Nephron progenitor cell (in vitro differentiated cells): ENCODE measurements around the gene NDUFS2.

Source experiments
- DNase-seq: peaks from one replicate; pipeline ENCODE4 v3.0.0; 2021
- H3K27ac Mint-ChIP-seq: 2 replicates; pipeline ENCODE4 v1.8.0; 2021; ENCODE audit warnings: mild to moderate bottlenecking, moderate library complexity, mixed read lengths
- H3K27me3 Mint-ChIP-seq: 2 replicates; pipeline ENCODE4 v1.8.0; 2021; ENCODE audit warnings: mild to moderate bottlenecking, low read depth, mixed read lengths; ENCODE audit not compliant: poor library complexity
- H3K36me3 Mint-ChIP-seq: 2 replicates; pipeline ENCODE4 v1.8.0; 2021; ENCODE audit warnings: low read depth, mixed read lengths
- H3K4me1 Mint-ChIP-seq: 2 replicates; pipeline ENCODE4 v1.8.0; 2021; ENCODE audit warnings: mixed read lengths
- H3K4me3 Mint-ChIP-seq: 2 replicates; pipeline ENCODE4 v1.8.0; 2021; ENCODE audit warnings: mild to moderate bottlenecking, moderate library complexity, mixed read lengths
- H3K9me3 Mint-ChIP-seq: 2 replicates; pipeline ENCODE4 v1.8.0; 2021; ENCODE audit warnings: mild to moderate bottlenecking, moderate library complexity, mixed read lengths
- CTCF ChIP-seq: fragments of 200-600 bp; sonication (generic); IDR thresholded peaks from 2 replicates; pipeline ENCODE4 v1.5.0; 2021; ENCODE audit warnings: antibody characterized with exemption

The NDUFS2 gene

GRCh38 chr1:161189036-161189435 lies 13.1 kb upstream of the NDUFS2 start:
- Mint-ChIP-seq H3K9me3 (no peaks in the 10 kb centered on the region), H3K27ac (no peak overlapping the region), H3K36me3 (peaks cover 4% of the 10 kb centered on the region), H3K4me3 (no peak overlapping the region), H3K4me1 (peaks cover 18% of the 10 kb centered on the region), H3K27me3 (peaks cover 19% of the 10 kb centered on the region)
- TF ChIP-seq CTCF, result no peak
- DNase-seq, result no peak

- Mint-ChIP-seq H3K4me3 (no peak overlapping the region), H3K4me1 (peaks cover 9% of the 10 kb centered on the region), H3K27ac (no peak overlapping the region), H3K27me3 (peaks cover 19% of the 10 kb centered on the region), H3K36me3 (peaks cover 4% of the 10 kb centered on the region), H3K9me3 (no peaks in the 10 kb centered on the region)
- no peak for DNase-seq
- TF ChIP-seq CTCF, result no peak
These were observed 11.1 kb upstream of the NDUFS2 start for GRCh38 chr1:161190962-161191521.

- no peak overlapping the region for H3K4me3 Mint-ChIP-seq
- DNase-seq, result no peak
- H3K9me3 Mint-ChIP-seq, result no peaks in the 10 kb centered on the region
- peaks cover 12% of the 10 kb centered on the region for H3K4me1 Mint-ChIP-seq
- H3K27ac Mint-ChIP-seq, result no peak overlapping the region
- peaks cover 4% of the 10 kb centered on the region for H3K36me3 Mint-ChIP-seq
- peaks cover 16% of the 10 kb centered on the region for H3K27me3 Mint-ChIP-seq
- no peak for TF ChIP-seq CTCF
These were observed 10.2 kb upstream of the NDUFS2 start for GRCh38 chr1:161191971-161192370.

GRCh38 chr1:161192476-161193465 lies 9.4 kb upstream of the NDUFS2 start:
- peaks cover 20% of the 10 kb centered on the region for H3K4me1 Mint-ChIP-seq
- H3K4me3 Mint-ChIP-seq, result peak overlapping the region; percentile 10
- peak; percentile 86 for TF ChIP-seq CTCF
- H3K27ac Mint-ChIP-seq, result peak overlapping the region; percentile 1
- DNase-seq, result peak; percentile 65
- peaks cover 12% of the 10 kb centered on the region for H3K27me3 Mint-ChIP-seq
- H3K36me3 Mint-ChIP-seq, result peaks cover 4% of the 10 kb centered on the region
- no peaks in the 10 kb centered on the region for H3K9me3 Mint-ChIP-seq

GRCh38 chr1:161193561-161194235 lies 8.5 kb upstream of the NDUFS2 start:
- Mint-ChIP-seq H3K27me3 (peaks cover 10% of the 10 kb centered on the region), H3K4me3 (no peak overlapping the region), H3K4me1 (peaks cover 29% of the 10 kb centered on the region), H3K9me3 (no peaks in the 10 kb centered on the region), H3K27ac (no peak overlapping the region), H3K36me3 (peaks cover 4% of the 10 kb centered on the region)
- TF ChIP-seq CTCF, result no peak
- DNase-seq, result no peak
